Lung (tissue), 12 donors: ENCODE data around the gene SCN4A. TPM values are rescaled to one million over a fixed set of nuclear protein-coding genes. Genes with fewer than 3 reads are reported as not detected.
"Not testable (repeated sequence)": the region's sequence is repeated elsewhere in the genome, so short reads cannot be mapped to it uniquely, and the experiment has no call there.

Experiments used
- ATAC-seq: fragments of 200-7000 bp; cut with Tn5 transposase; one replicate; pipeline ENCODE4 v1.9.1; 2020; ENCODE audit warnings: moderate number of reproducible peaks; ENCODE audit not compliant: insufficient read depth, low FRiP score
- DNase-seq, 3 donors: peaks; one replicate each; pipeline ENCODE4 v3.0.0-alpha.2; 2013 to 2017
- H3K27ac ChIP-seq, 2 donors: one replicate each; pipeline ENCODE4 v1.5.1; 2013; ENCODE audit warnings: mild to moderate bottlenecking in 2 of 2, moderate library complexity in 2 of 2, control low read depth in 1 of 2, inconsistent platforms in 1 of 2, low read depth in 1 of 2, low read length in 1 of 2
- H3K27me3 ChIP-seq, 3 donors: one replicate each; pipeline ENCODE4 v1.5.1; 2013; ENCODE audit warnings: low read length in 2 of 3; ENCODE audit not compliant: control insufficient read depth in 3 of 3, insufficient read depth in 3 of 3
- H3K36me3 ChIP-seq, 4 donors: one replicate each; pipeline ENCODE4 v1.5.1; 2013; ENCODE audit warnings: low read length in 4 of 4, mild to moderate bottlenecking in 1 of 4, moderate library complexity in 1 of 4; ENCODE audit not compliant: control insufficient read depth in 4 of 4, insufficient read depth in 4 of 4
- H3K4me1 ChIP-seq, 5 donors: one replicate each; pipeline ENCODE4 v1.5.1; 2013; ENCODE audit warnings: low read length in 5 of 5, mild to moderate bottlenecking in 2 of 5, moderate library complexity in 1 of 5; ENCODE audit not compliant: control insufficient read depth in 5 of 5, insufficient read depth in 5 of 5
- H3K4me3 ChIP-seq: one replicate; pipeline ENCODE4 v1.5.1; 2013; ENCODE audit warnings: mild to moderate bottlenecking, control low read depth, moderate library complexity
- H3K9ac ChIP-seq, 2 donors: one replicate each; pipeline ENCODE4 v1.5.1; 2013; ENCODE audit warnings: low read length in 2 of 2, control low read depth in 1 of 2; ENCODE audit not compliant: insufficient read depth in 1 of 2
- H3K9me3 ChIP-seq, 4 donors: one replicate each; pipeline ENCODE4 v1.5.1; 2013; ENCODE audit warnings: low read length in 3 of 4, mild to moderate bottlenecking in 1 of 4, moderate library complexity in 1 of 4; ENCODE audit not compliant: control insufficient read depth in 4 of 4, insufficient read depth in 3 of 4
- WGBS, 2 donors: extraction: QIAGEN DNeasy Blood & Tissue Kit; methylation state at CpG; one replicate each; pipeline ENCODE4 v1.1.7; 2013; 5-methylcytosine and 5-hydroxymethylcytosine counted together
- polyA plus RNA-seq, 2 donors: library from polyadenylated mRNA; stranded (reverse); fragments of 200-250 nt; gene quantifications; one replicate each; pipeline ENCODE4 v1.2.1, GENCODE V29; 2013
- total RNA-seq, 2 donors: library from RNA; depleted of rRNA in 1 of 2; stranded (reverse); fragments of >200 nt in 1 of 2; gene quantifications; one replicate each; pipeline ENCODE4 v1.2.1, GENCODE V29; 2014 to 2021
- TF ChIP-seq, protein P1 (sequence below): IDR thresholded peaks from 2 replicates; pipeline ENCODE4 v1.5.1; 2012; ENCODE audit warnings: mild to moderate bottlenecking; ENCODE audit errors: control extremely low read depth, extremely low read depth
- donor health status: control.
- donor health status: control.
- donor health status: Bipolar disorder and iron deficiency.
- donor health status: healthy.
- donor health status: DM: yes; HTN: yes; CAD: no.

The SCN4A gene
- total and polyA plus RNA-seq, 4 donors = 0.11 to 0.49 (median 0.22) TPM

DNA sequence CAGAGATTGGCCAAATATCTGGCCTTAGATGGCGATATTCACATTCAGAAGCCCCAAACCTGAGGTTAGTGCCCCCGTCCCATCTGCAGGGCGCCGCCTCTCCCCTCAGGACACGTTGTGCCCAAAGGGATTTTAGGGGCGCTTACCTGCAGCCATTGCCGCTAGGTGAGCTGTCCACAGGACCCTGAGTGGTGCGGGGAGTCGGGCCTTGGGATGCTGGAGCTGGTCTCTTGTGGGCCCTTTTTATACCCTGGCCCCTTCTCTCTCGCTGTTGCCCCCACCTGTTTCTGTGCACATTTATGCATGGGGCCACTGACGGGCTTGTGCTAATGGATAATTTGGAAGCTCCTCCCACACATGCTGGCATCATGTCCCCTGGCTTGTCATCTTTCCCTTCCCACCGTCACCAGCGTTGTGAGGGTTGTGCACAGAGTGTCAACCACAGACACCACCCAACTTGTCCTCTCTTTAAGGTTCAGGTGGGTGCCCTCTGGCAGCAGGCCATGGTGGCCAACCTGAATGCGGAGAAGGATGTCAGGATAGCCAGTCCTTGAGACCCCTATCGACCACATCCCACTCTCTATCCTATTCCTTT lies 61.6 kb downstream of the SCN4A start, which contains the start of gene CSHL1:
TSS of gene CSHL1 (minus strand) at position 218 of the 595 bp plus-strand sequence. CDS start at position 156, 62 bp downstream.
- Histone ChIP-seq H3K27ac (no peak within 1 kb of the TSS), H3K9ac (no peak within 1 kb of the TSS), H3K9me3 (no peaks in the 10 kb centered on the region), H3K36me3 (no peaks in the 10 kb centered on the region), H3K4me3 (no peak within 1 kb of the TSS), H3K4me1 (no peaks in the 10 kb centered on the region), H3K27me3 (peaks cover 0 to 4% (median 3%) of the 10 kb centered on the region in 3 donors)
- ATAC-seq = no peak
- TF ChIP-seq, protein P1, sequence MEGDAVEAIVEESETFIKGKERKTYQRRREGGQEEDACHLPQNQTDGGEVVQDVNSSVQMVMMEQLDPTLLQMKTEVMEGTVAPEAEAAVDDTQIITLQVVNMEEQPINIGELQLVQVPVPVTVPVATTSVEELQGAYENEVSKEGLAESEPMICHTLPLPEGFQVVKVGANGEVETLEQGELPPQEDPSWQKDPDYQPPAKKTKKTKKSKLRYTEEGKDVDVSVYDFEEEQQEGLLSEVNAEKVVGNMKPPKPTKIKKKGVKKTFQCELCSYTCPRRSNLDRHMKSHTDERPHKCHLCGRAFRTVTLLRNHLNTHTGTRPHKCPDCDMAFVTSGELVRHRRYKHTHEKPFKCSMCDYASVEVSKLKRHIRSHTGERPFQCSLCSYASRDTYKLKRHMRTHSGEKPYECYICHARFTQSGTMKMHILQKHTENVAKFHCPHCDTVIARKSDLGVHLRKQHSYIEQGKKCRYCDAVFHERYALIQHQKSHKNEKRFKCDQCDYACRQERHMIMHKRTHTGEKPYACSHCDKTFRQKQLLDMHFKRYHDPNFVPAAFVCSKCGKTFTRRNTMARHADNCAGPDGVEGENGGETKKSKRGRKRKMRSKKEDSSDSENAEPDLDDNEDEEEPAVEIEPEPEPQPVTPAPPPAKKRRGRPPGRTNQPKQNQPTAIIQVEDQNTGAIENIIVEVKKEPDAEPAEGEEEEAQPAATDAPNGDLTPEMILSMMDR = no peak
- 76 to 87% methylated on average over 15 of the region's 15 CpGs for WGBS, 2 donors
- no peak for DNase-seq

- H3K36me3 ChIP-seq = no peaks in the 10 kb centered on the region
- peaks cover 0 to 4% (median 3%) of the 10 kb centered on the region in 3 donors for H3K27me3 ChIP-seq
- H3K9ac ChIP-seq = no peak overlapping the region
- ATAC-seq (no peak), DNase-seq (no peak)
- no peak overlapping the region for H3K27ac ChIP-seq
- no peaks in the 10 kb centered on the region for H3K4me1 ChIP-seq
- TF ChIP-seq, protein P1 = no peak
- no peak overlapping the region for H3K4me3 ChIP-seq
- WGBS, 2 donors = 81 to 86% methylated on average over 14 of the region's 14 CpGs
- no peaks in the 10 kb centered on the region for H3K9me3 ChIP-seq
Observed at GRCh38 chr17:63910096-63910495, 62.6 kb downstream of the SCN4A start.

DNA sequence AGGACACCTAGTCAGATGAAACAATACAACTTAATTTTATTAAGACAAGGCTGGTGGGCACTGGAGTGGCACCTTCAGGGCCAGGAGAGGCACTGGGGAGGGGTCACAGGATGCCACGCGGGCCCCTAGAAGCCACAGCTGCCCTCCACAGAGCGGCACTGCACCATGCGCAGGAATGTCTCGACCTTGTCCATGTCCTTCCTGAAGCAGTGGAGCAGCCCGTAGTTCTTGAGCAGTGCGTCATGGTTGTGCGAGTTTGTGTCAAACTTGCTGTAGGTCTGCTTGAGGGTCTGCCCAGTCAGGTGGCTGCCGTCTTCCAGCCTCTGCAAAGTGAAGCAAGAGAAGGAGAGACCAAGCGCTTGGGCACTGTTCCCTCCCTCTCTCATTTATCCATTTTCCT lies 63.1 kb downstream of the SCN4A start:
- not testable (repeated sequence) for ATAC-seq, H3K27ac ChIP-seq, H3K36me3 ChIP-seq, H3K9me3 ChIP-seq, H3K9ac ChIP-seq, DNase-seq, H3K4me1 ChIP-seq, H3K27me3 ChIP-seq, H3K4me3 ChIP-seq
- WGBS, 2 donors = 93 to 94% methylated on average over 10 of the region's 10 CpGs

- H3K36me3 ChIP-seq, H3K27me3 ChIP-seq, H3K4me3 ChIP-seq, H3K9me3 ChIP-seq, H3K9ac ChIP-seq, H3K4me1 ChIP-seq, ATAC-seq, H3K27ac ChIP-seq: not testable (repeated sequence)
- WGBS, 2 donors = 54 to 67% methylated on average over 10 to 11 of the region's 12 CpGs
- peak in 1 of 3 donors; percentile 48 for DNase-seq
Observed at GRCh38 chr17:63907161-63907778, 65.4 kb downstream of the SCN4A start.

- H3K9me3 ChIP-seq, H3K36me3 ChIP-seq, H3K9ac ChIP-seq, H3K27me3 ChIP-seq, DNase-seq, H3K4me1 ChIP-seq, H3K4me3 ChIP-seq, ATAC-seq, H3K27ac ChIP-seq: not testable (repeated sequence)
- WGBS, 2 donors = 95% methylated on average over 8 of the region's 8 CpGs
Observed at GRCh38 chr17:63904796-63905195, 67.9 kb downstream of the SCN4A start.

DNA sequence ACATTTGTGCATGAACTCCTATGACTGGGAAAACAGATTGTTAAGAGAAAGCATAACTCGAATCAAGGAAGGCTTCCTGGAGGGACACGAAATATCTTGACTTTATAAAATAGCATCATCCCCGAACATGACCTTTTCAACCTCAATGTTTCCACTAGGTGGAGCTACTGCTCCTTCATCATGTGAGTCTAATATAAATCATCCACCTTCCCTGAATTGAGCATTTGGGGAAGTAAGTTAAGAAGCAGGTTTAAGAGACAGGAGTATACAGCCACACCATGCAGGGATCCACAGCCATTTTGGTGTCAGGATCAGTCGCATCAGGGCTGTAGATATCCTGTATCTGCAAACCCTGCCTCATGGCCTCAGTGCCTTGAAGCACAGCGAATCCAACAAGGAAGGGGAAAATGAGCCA lies 68.9 kb downstream of the SCN4A start:
- WGBS, 2 donors = 29 to 34% methylated on average over 5 of the region's 5 CpGs
- ATAC-seq = peak; percentile 69
- H3K9ac ChIP-seq, H3K27ac ChIP-seq, H3K4me3 ChIP-seq, H3K4me1 ChIP-seq, H3K27me3 ChIP-seq, H3K9me3 ChIP-seq, DNase-seq, H3K36me3 ChIP-seq: not testable (repeated sequence)

DNA sequence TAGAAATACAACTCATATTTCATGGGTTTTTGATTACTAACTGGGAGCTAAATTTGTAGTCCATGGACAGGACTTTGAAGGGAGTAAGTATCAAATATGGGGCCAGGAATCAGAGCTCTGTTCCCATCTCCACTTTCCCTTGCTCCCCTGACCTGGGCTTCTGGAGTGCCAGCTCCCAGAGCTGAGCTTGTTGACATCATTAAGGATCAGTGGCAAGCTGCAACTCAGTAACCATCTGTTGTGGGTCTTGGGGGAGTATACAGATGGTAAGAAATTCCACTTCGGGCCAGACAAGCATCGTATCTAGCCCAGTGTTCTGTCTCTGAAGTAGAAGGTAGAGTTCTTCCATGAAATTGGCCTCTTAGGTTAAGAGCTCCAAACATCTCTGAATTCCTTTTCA lies 70.7 kb downstream of the SCN4A start:
- ATAC-seq, H3K4me1 ChIP-seq, DNase-seq, H3K27me3 ChIP-seq, H3K9me3 ChIP-seq, H3K9ac ChIP-seq, H3K36me3 ChIP-seq, H3K27ac ChIP-seq, H3K4me3 ChIP-seq: not testable (repeated sequence)
- 91 to 92% methylated on average over 2 of the region's 2 CpGs for WGBS, 2 donors
